ENCODE measurements around the gene LRRC25.

DNA sequence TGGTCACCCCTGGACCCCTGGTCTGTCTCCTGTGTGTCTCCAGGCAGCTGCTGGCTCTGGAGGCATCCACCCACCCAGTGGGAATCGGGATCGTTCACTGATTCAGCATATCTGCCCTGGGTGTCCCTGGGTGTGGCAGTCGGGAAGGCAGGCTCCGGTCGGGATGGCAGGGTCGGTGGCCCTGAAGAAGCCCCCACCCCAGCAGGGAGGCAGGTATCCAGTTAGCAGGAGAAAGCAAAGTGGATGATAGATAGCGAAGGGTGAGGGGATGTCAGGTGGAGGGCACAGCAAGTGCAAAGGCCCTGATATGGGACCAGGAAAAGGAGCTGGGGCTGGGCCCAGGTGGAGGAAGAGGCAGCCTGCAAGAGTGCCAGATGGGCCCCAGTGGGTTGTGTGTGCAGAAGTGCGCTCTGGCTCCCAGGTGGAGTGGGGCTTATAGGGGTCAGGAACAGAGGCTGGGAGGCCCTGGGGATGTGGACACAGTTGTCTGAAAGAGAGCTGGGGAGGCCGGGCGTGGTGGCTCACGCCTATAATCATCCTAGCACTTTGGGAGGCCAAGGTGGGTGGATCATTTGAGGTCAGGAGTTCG lies 24.0 kb upstream of the LRRC25 start:
- TF ChIP-seq POLR2AphosphoS5 (IDR thresholded peaks at IDR 0.05) = no peak
- TF ChIP-seq POLR2A (IDR thresholded peaks at IDR 0.05) = no peak

Data from upper lobe of left lung (tissue), 4 donors.